GM10248 (cell line): ENCODE results near the gene PFN3.

ENCODE experiments used
- CTCF ChIA-PET: fragments of 300-600 bp; sonication (Branson Sonifier 250); formaldehyde crosslinking; extraction: SDS; loops from one replicate; lab custom pipeline; 2021; ENCODE audit warnings: antibody characterized with exemption; lab: Yijun Ruan, JAX
- POLR2A ChIA-PET: fragments of 350-650 bp; sonication (Branson Sonifier 250); formaldehyde crosslinking; extraction: SDS; loops from one replicate; lab custom pipeline; 2020; ENCODE audit warnings: antibody characterized with exemption; lab: Yijun Ruan, JAX
- DNase-seq: peaks from one replicate; pipeline ENCODE4 v3.0.0; 2012; ENCODE audit errors: extremely low spot score
- CTCF ChIP-seq: IDR thresholded peaks from 2 replicates; pipeline ENCODE4 v1.5.1; 2012; ENCODE audit warnings: mild to moderate bottlenecking, low read depth; ENCODE audit errors: extremely low read depth, missing control alignments, control extremely low read depth

Gene PFN3

GRCh38 chr5:177354711-177355110 lies 45.8 kb downstream of the PFN3 start:
- POLR2A ChIA-PET, result no interaction called here
- CTCF ChIA-PET, result interaction anchor here (1.0 to 35.5 kb wide), 3 partner anchors 26 to 100 kb away, joined by 3 to 734 read pairs (median 9); partner anchors contain the start of gene SLC34A1
- TF ChIP-seq CTCF, result no peak
- no peak for DNase-seq

GRCh38 chr5:177354256-177354655 lies 46.2 kb downstream of the PFN3 start:
- POLR2A ChIA-PET, result no interaction called here
- no peak for DNase-seq
- CTCF ChIA-PET, result interaction anchor here (1.0 to 35.5 kb wide), 2 partner anchors 27 to 44 kb away, joined by 3 to 734 read pairs; partner anchors contain the start of gene SLC34A1
- TF ChIP-seq CTCF, result no peak

- TF ChIP-seq CTCF, result no peak
- no peak for DNase-seq
- POLR2A ChIA-PET, result interaction anchor here (0.6 kb wide), 1 partner anchor 9 kb away, joined by 6 read pairs; no protein-coding TSS in a partner anchor
- CTCF ChIA-PET, result interaction anchor here (1.3 to 35.5 kb wide), 8 partner anchors 9 to 239 kb away, joined by 3 to 734 read pairs (median 14); partner anchors contain the start of gene SLC34A1
These were observed 47.4 kb downstream of the PFN3 start for GRCh38 chr5:177353093-177353492.

- TF ChIP-seq CTCF, result no peak
- ChIA-PET CTCF (interaction anchor here (0.8 to 35.5 kb wide), 13 partner anchors 10 to 241 kb away, joined by 3 to 734 read pairs (median 14); partner anchors contain the start of gene SLC34A1), POLR2A (interaction anchor here (1.0 kb wide), 1 partner anchor 10 kb away, joined by 6 read pairs; no protein-coding TSS in a partner anchor)
- DNase-seq, result peak; percentile 94
These were observed 48.8 kb downstream of the PFN3 start, which contains the start of gene LMAN2 for GRCh38 chr5:177351392-177352329. TSS of gene LMAN2 (minus strand) at chr5:177351668. CDS start at chr5:177351647, 21 bp downstream.

- CTCF ChIA-PET, result interaction anchor here (0.8 to 35.5 kb wide), 13 partner anchors 11 to 240 kb away, joined by 3 to 734 read pairs (median 14); partner anchors contain the start of gene SLC34A1
- DNase-seq, result no peak
- POLR2A ChIA-PET, result interaction anchor here (1.0 kb wide), 1 partner anchor 11 kb away, joined by 6 read pairs; no protein-coding TSS in a partner anchor
- no peak for TF ChIP-seq CTCF
These were observed 49.6 kb downstream of the PFN3 start for GRCh38 chr5:177350776-177351391.
